ENCODE measurements around the gene KIAA1191.

- TF ChIP-seq CTCF (conservative IDR thresholded peaks at IDR 0.05 in 1 of 2, IDR thresholded peaks at IDR 0.05 in 1 of 2; ENCODE audit: extremely low read depth in 1 of 2, insufficient read depth in 1 of 2, low read depth in 1 of 2, low read length in 2 of 2) (no peak), EZH2 (IDR thresholded peaks at IDR 0.05; ENCODE audit: borderline replicate concordance, low read length) (no peak)
These were observed 25.9 kb upstream of the KIAA1191 start for GRCh38 chr5:176387384-176387925.
